ENCODE data around the gene SEZ6.

SEZ6 gene

GRCh38 chr17:29003289-29003688 lies 2.5 kb downstream of the SEZ6 start:
- DNase-seq (ENCODE audit: low spot score) = no peak

GRCh38 chr17:29002811-29003210 lies 3.0 kb downstream of the SEZ6 start:
- DNase-seq (ENCODE audit: low spot score) = no peak

- DNase-seq (ENCODE audit: low spot score) = no peak
Observed at GRCh38 chr17:29000973-29001372, 4.9 kb downstream of the SEZ6 start.

GRCh38 chr17:28999206-28999605 lies 6.6 kb downstream of the SEZ6 start:
- DNase-seq (ENCODE audit: low spot score) = no peak

GRCh38 chr17:28997806-28998205 lies 8.0 kb downstream of the SEZ6 start:
- DNase-seq (ENCODE audit: low spot score) = no peak

GRCh38 chr17:28996554-28997096 lies 9.2 kb downstream of the SEZ6 start:
- no peak for DNase-seq (ENCODE audit: low spot score)

- DNase-seq (ENCODE audit: low spot score) = no peak
Observed at GRCh38 chr17:28993645-28994426, 12.0 kb downstream of the SEZ6 start.

GRCh38 chr17:28992625-28993600 lies 12.9 kb downstream of the SEZ6 start:
- no peak for DNase-seq (ENCODE audit: low spot score)

- no peak for DNase-seq (ENCODE audit: low spot score)
Observed at GRCh38 chr17:28992185-28992584, 13.6 kb downstream of the SEZ6 start.

GRCh38 chr17:28991779-28992178 lies 14.1 kb downstream of the SEZ6 start:
- DNase-seq (ENCODE audit: low spot score) = no peak

- no peak for DNase-seq (ENCODE audit: low spot score)
Observed at GRCh38 chr17:28989028-28989427, 16.8 kb downstream of the SEZ6 start.

GRCh38 chr17:28988475-28988874 lies 17.4 kb downstream of the SEZ6 start:
- no peak for DNase-seq (ENCODE audit: low spot score)

- no peak for DNase-seq (ENCODE audit: low spot score)
Observed at GRCh38 chr17:28986714-28987655, 18.8 kb downstream of the SEZ6 start.

- DNase-seq (ENCODE audit: low spot score) = no peak
Observed at GRCh38 chr17:28985950-28986713, 19.7 kb downstream of the SEZ6 start.

- no peak for DNase-seq (ENCODE audit: low spot score)
Observed at GRCh38 chr17:28983286-28984230, 22.3 kb downstream of the SEZ6 start.

GRCh38 chr17:28982131-28982793 lies 23.6 kb downstream of the SEZ6 start:
- no peak for DNase-seq (ENCODE audit: low spot score)

GRCh38 chr17:28978356-28978964 lies 27.4 kb downstream of the SEZ6 start:
- no peak for DNase-seq (ENCODE audit: low spot score)

GRCh38 chr17:28977659-28978355 lies 28.0 kb downstream of the SEZ6 start:
- no peak for DNase-seq (ENCODE audit: low spot score)
